Mesothelial cell of epicardium (in vitro differentiated cells): ENCODE data around the gene TGOLN2. TPM values are rescaled to one million over a fixed set of nuclear protein-coding genes. Genes with fewer than 3 reads are reported as not detected.
"Not testable (repeated sequence)": the region's sequence is repeated elsewhere in the genome, so short reads cannot be mapped to it uniquely, and the experiment has no call there.

ENCODE experiments used
- DNase-seq, 2 experiments: peaks; one replicate each; pipeline ENCODE4 v3.0.0; 2021; ENCODE audit warnings: low spot score in 2 of 2; ENCODE audit not compliant: unreplicated experiment in 2 of 2
- H3K27ac Mint-ChIP-seq: 2 replicates; pipeline ENCODE4 v1.8.0; 2021; ENCODE audit warnings: mixed read lengths
- H3K27me3 Mint-ChIP-seq: 2 replicates; pipeline ENCODE4 v1.8.0; 2021; ENCODE audit warnings: low read depth, mixed read lengths
- H3K36me3 Mint-ChIP-seq: 2 replicates; pipeline ENCODE4 v1.8.0; 2021; ENCODE audit warnings: mixed read lengths
- H3K4me1 Mint-ChIP-seq: 2 replicates; pipeline ENCODE4 v1.8.0; 2021; ENCODE audit warnings: mixed read lengths
- H3K4me3 Mint-ChIP-seq: 2 replicates; pipeline ENCODE4 v1.8.0; 2021; ENCODE audit warnings: mild to moderate bottlenecking, moderate library complexity, mixed read lengths
- H3K9me3 Mint-ChIP-seq: 2 replicates; pipeline ENCODE4 v1.8.0; 2021; ENCODE audit warnings: mixed read lengths
- total RNA-seq: library from RNA; stranded (reverse); gene quantifications from 3 replicates; pipeline ENCODE4 v1.2.1, GENCODE V29; 2021
- TF ChIP-seq, protein P1 (sequence below): fragments of 200-600 bp; sonication (generic); IDR thresholded peaks from one replicate; pipeline ENCODE4 v1.5.0; 2021; ENCODE audit warnings: antibody characterized with exemption; ENCODE audit not compliant: unreplicated experiment

Gene TGOLN2
- total RNA-seq, 1 donor from 2014 or later, result 59.2 TPM

DNA sequence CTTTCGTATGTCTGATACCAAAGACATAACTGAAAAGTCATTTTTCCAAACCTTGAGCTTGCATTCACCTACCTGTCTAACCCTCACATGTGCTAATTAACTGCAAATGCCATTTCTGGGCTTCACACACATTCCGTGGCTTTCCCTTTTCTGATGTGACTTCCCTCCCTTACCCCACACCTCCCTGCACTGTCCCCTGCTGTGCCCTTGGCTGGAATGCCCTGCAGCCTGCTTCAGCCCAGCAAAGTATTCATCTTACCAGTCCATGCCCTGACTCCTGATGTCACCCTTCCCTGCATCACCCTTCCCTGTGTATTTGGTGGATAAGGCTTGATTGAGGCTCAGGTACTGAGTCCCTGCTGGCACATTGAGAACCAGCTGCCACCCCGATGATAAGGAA, 14.4 kb upstream of the TGOLN2 start:
- Mint-ChIP-seq H3K27ac (no peak overlapping the region), H3K4me3 (no peak overlapping the region), H3K27me3 (peaks cover 14% of the 10 kb centered on the region), H3K4me1 (no peaks in the 10 kb centered on the region), H3K36me3 (peaks cover 11% of the 10 kb centered on the region), H3K9me3 (no peaks in the 10 kb centered on the region)
- no peak for DNase-seq
- TF ChIP-seq, protein P1, sequence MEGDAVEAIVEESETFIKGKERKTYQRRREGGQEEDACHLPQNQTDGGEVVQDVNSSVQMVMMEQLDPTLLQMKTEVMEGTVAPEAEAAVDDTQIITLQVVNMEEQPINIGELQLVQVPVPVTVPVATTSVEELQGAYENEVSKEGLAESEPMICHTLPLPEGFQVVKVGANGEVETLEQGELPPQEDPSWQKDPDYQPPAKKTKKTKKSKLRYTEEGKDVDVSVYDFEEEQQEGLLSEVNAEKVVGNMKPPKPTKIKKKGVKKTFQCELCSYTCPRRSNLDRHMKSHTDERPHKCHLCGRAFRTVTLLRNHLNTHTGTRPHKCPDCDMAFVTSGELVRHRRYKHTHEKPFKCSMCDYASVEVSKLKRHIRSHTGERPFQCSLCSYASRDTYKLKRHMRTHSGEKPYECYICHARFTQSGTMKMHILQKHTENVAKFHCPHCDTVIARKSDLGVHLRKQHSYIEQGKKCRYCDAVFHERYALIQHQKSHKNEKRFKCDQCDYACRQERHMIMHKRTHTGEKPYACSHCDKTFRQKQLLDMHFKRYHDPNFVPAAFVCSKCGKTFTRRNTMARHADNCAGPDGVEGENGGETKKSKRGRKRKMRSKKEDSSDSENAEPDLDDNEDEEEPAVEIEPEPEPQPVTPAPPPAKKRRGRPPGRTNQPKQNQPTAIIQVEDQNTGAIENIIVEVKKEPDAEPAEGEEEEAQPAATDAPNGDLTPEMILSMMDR, result no peak

DNA sequence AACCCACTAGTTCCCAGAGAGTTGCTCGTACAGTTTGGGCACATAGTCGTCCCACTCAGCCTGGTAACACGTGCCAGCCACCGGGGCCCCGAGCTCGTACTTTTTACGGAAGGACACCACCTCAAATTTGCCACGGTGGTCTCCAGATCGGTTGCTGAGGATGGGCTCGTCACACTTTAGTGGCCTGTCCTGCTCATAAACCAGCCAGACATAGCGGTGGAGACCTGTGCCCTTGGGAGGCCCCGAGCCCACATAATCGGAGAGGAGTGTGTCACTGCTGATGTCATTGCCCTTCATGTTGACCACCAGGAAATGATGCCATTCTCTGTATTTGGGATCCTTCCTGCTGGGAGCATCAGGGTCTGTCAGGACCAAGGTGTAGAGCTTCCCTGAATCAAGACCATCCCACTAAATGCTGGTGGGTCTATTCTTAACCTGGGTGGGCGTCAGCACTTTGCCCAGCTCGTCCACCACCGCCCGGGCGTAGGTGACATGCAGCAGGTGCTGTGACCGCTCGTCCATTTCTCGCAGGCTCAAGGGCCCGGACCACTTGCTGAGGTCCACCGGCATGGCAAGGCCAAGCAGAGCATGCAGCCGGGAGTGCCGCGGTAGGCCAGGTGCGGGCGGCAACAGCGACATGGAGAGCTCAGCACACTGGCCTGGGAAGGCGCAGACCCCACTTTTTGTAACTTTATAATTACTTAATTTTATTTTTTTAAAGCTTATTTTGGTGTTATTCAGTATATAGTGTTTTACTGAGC, 13.7 kb upstream of the TGOLN2 start:
- no peak for DNase-seq
- Mint-ChIP-seq H3K4me1 (no peaks in the 10 kb centered on the region), H3K36me3 (peaks cover 11% of the 10 kb centered on the region), H3K27ac (no peak overlapping the region), H3K27me3 (peaks cover 14% of the 10 kb centered on the region), H3K4me3 (no peak overlapping the region), H3K9me3 (no peaks in the 10 kb centered on the region)
- TF ChIP-seq, protein P1, result no peak

DNA sequence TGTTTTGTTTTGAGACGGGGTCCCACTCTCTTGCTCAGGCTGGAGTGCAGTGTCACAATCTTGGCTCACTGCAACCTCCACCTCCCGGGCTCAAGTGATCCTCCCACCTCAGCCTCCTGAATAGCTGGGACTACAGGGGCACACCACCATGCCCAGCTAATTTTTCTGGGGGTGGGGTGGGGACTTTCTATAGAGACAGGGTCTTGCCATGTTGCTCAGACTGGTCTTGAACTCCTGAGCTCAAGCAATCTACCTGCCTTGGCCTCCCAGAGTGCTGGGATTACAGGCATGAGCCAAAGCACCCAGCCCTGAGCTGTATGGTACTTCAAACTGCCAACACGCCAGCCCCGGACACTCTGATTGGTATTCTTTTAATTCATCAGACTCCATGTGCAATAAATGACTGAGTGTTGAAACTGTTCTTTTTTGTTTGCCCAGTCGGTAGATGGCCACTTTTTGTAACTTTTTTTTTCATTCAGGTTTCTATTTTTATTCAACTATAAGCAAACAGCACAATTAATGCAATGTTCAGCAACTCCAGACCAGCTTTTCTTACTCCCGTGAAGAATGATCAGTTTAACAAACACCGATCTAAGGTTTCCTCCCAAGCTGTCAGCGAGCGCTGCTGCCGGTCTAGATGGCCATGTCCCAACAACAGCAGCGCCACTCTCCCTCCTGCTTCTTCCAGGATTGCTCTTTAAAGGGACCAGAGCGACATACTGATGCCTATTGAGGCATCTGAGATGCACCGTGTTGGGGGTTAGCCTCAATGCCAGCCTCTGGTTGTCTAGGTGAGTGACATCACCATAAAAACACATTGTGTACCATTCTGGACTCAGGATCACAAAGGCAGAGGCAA, 12.5 kb upstream of the TGOLN2 start:
- no peak for DNase-seq
- peaks cover 11% of the 10 kb centered on the region for H3K36me3 Mint-ChIP-seq

DNA sequence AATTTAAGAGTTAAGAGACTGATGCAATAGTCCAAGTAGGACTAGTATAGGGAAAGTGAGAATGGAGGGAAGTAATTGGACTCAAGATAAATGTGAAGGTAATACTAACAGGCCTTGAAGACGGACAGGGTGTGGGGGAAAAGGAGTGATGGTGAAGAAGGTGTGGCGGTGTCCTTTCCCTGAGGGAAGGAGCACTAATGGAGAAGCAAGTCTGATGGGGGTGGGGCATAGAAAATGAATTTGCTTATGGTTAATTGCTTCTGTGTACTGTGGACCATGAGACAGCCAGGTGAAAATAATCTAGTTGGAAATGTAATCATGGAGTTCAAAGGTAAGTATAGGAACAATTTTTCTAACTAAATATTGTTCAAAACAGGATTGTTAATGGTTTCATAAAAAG, 7.1 kb upstream of the TGOLN2 start:
- no peaks in the 10 kb centered on the region for H3K4me1 Mint-ChIP-seq
- TF ChIP-seq, protein P1, result no peak
- no peak for DNase-seq
- H3K9me3 Mint-ChIP-seq, result no peaks in the 10 kb centered on the region
- H3K36me3 Mint-ChIP-seq, result no peaks in the 10 kb centered on the region
- H3K27ac Mint-ChIP-seq, result no peak overlapping the region
- no peak overlapping the region for H3K4me3 Mint-ChIP-seq
- peaks cover 14% of the 10 kb centered on the region for H3K27me3 Mint-ChIP-seq

More for the DNA sequence above, 12.5 kb upstream of the TGOLN2 start:
- H3K4me1 Mint-ChIP-seq, result no peaks in the 10 kb centered on the region
- H3K4me3 Mint-ChIP-seq, result no peak overlapping the region
- TF ChIP-seq, protein P1, result no peak
- H3K9me3 Mint-ChIP-seq, result no peaks in the 10 kb centered on the region
- no peak overlapping the region for H3K27ac Mint-ChIP-seq
- H3K27me3 Mint-ChIP-seq, result peaks cover 14% of the 10 kb centered on the region

DNA sequence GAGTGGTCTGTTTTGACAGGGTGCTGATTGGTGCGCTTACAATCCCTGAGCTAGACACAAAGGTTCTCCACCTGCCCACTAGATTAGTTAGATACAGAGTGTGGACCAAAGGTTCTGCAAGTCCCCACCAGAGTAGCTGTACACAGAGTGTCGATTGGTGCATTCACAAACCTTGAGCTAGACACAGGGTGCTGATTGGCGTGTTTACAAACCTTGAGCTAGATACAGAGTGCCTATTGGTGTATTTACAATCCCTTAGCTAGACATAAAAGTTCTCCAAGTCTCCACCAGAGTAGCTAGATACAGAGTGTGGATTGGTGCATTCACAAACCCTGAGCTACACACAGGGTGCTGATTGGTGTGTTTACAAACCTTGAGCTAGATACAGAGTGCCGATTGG, 6.1 kb upstream of the TGOLN2 start:
- H3K27me3 Mint-ChIP-seq, H3K27ac Mint-ChIP-seq, H3K4me3 Mint-ChIP-seq, DNase-seq, H3K4me1 Mint-ChIP-seq, H3K36me3 Mint-ChIP-seq, H3K9me3 Mint-ChIP-seq: not testable (repeated sequence)
